NCI-H82 treated with DMSO at 0.1 percent for 48 hours (cell line): Measurements from ENCODE around the gene NPTX1.

Experiments used
- DNase-seq: peaks from one replicate; lab custom pipeline; 2025; ENCODE audit not compliant: unreplicated experiment; lab: John Stamatoyannopoulos, UW

The NPTX1 gene

DNA sequence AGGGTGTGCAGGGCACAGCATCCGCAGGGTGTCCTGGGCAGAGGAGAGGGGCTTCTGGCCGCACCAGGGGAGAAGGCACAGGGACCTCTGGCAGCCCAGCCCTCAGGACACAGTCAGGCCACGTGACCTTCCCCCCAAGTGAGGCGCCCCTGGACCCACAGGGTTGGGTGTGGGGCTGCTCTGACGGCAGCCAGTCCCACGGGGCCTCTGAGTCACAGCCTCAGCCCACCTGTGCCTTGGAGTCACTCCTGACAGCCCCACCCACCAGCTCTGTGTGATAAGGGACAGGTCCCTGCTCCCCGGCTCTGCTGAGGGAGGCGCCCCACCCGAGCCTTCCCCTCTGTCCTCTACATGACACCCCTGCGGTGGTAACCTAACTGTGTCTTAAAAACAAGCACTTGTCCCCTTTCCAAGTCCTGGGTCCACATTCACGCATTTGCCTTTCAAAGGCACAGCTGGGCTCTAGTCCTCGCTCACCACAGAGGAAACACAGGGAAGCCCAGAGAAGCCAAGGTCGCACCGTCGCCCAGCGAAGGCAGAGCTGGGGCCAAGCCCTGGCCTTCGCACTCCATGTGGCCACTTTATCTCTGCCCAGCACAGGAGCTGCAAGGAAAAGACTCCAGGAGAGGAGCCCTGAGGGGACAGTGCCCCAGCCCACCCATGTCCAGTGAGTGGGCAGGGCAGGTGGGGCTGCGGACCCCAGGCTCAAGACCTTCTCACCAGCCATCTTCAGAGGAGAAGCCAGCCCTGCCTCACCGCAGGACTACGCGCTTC, 5.1 kb upstream of the NPTX1 start:
- no peak for DNase-seq

DNA sequence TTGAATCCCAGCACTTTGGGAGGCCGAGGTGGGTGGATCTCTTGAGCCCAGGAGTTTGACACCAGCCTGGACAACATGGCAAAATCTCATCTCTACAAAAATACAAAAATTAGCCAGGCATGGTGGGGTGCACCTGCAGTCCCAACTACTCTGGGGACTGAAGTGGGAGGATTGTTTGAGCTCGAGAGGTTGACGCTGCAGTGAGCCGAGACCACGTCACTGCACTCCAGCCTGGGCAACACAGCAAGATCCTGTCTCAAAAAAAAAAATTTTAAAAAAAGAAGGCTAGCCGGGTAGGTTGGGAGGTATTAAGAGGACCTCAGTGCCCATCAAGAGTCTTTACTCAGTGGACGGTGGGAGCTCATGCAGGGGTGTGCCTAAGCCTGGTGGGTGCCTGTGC, 3.8 kb upstream of the NPTX1 start:
- no peak for DNase-seq

DNA sequence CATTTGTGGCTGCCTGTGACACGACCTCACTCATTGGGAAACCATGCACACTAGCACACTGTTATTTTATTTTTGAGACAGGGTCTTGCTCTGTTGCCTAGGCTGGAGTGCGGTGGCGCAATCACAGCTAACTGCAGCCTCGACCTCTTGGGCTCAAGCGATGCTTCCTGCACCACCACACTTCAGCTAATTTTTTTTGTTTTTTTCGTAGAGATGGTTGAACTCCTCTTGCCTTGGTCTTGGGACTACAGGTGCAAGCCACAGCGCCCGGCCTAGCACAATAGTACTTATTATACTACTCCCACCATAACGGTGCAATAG, 2.8 kb upstream of the NPTX1 start:
- DNase-seq, result no peak

DNA sequence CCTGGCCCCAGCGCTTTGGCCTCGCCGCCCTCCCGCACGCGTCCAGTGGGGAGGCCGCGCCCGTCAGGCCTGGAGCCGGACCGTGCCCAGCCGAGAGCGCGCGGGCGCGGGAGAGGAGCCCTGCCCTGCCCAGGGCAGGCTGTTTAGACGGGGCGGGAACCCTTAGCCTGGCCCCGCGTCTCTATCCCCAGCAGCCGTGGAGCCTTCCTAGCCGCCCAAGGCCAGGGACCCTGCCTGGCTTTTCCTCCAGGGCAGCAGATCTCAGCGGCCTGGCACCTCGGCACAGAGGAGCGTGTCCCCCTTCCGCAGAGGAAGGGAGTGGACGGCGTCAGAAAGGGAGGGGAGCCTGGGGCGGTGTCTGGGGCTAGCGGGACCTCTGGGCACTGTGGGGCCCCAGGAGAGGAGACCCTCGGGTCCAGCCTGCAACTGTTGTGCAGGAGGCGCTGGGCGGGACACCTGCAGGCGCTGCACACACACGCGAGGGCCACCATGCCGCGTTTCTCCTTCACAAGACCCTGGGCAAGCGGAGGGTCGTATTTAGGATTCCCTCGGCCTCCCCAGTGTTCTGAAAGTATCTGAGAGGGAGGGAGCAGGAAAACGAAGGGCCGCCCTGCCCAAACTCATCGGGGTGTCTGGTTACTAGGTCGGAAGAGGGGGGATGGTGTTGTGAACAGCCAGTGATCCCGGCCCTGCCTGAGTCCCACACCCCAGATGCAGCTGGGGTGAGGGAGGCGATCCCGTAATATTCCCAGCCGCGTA, 2.3 kb upstream of the NPTX1 start:
- DNase-seq, result no peak

DNA sequence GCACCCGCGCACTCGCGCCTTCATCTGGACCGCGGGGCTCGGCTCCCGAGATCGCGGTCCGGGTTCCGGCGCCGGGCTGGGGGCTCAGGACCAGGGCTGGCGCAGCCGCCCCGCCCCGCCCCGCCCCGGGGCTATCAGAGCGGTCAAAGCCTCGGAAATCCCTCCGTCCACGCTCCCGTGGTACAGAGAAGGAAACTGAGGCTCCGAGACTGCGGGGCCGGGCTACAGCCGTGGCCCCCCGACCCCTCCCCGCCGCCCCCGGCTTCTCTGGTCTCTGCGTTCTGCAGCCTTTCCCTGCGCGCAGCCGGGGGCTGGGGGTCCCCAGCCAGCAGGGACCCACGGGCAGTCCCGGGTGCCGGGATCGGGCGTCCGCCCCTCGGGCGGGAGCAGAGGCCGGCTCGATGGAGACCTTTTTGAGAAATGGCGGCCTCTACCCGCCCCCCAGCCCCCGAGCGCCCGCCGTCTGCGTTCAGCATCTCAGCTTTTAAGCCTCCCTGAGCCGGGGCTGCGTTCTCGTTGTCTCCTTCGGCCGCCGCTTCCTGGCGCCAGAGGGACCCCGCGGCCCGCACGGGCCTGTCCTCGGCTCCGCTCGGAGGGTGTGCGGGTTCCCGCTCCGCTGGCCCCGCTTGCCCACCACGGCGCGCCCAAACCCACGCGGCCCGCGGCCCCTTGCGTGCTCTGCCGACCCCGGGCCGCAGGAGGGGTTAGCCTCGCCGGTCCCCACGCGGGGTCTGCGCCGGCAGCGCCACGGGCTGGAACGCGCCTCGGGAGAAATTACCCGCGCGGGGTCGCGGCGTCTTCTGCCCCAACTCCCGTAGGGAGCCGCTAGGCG, 1.5 kb upstream of the NPTX1 start:
- DNase-seq, result peak; percentile 55

DNA sequence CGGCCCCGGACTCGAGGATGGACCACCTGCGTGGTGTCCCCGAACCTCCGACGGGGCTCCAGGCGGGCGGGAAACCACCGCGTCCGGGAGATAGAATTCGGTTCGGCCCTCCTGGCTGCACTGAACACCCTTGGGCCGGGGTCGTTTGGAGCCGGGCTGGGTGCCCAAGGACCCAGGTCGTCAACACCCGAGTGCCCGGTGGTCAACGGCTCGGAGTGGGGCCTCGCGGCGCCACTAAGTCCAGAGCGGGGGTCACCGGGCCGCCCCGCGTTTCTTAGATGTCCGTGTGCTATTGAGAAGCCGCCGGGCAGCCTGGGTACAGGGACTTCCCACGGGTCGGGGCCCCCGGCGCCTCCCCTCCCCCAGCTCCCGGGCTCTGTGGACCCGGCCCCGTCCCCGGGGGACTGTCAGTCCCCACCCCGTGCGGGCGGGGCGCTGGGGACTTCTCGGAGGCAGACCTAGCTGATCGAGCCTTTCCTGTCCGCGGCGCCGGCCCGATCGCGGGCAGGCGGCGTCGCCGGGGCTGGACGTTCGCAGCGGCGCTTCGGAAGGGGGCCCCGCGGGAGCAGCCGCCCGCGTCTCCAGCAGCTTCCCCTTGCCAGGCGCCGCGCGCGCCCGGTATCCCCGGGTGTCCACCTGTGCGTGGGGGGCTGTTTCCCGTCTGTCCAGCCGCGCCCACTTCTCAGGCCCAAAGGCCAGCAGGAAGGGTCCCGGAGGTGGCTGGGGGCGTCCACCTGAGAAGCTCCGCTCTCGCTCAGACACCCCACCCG, 655 bp upstream of the NPTX1 start:
- DNase-seq, result peak; percentile 72

DNA sequence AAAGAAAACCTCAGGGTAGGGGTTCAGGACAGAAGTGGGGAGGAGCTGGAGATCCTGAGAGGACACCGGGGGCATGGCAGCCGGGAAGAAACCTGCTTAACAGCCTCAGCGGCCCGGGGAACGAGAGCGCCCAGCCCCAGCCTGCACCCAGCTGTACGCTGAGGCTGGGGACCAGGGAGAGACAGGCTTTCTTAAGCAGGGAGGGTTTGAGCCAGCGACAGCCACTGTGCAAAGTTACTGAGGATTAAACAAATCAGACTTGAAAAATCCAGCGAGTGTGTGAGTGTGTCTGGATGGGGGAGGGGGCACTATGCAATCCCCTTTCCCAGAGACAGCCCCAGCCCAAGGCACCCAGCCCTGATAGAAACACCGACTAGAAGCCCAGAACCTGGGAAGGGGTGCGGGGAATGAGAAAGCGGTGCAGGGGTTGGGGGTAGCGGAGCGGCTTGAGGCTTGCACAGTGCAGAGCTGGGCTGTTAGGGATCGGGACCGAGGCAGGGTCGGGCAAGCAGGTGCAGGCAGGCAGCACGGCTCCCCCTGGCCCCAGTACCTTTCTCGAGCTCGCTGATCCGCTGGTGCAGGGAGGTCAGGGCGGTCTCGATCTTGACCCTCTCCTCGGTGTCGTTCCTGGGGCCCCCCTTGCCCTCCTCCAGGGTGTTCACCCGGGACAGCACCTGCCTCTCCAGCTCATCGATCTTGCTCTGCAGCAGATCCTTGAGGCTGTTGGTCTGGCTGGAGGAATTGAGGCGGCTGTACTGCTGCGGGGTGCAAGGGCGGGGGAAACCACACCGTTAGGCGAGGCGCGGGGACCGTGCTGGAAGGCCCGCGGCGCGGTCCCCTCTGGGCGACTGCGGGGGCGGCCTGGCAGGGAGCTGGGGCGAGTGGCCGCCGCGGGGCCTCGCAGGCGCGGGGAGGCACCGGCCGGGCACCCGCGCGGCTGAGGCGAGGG, 1.2 kb downstream of the NPTX1 start:
- no peak for DNase-seq

DNA sequence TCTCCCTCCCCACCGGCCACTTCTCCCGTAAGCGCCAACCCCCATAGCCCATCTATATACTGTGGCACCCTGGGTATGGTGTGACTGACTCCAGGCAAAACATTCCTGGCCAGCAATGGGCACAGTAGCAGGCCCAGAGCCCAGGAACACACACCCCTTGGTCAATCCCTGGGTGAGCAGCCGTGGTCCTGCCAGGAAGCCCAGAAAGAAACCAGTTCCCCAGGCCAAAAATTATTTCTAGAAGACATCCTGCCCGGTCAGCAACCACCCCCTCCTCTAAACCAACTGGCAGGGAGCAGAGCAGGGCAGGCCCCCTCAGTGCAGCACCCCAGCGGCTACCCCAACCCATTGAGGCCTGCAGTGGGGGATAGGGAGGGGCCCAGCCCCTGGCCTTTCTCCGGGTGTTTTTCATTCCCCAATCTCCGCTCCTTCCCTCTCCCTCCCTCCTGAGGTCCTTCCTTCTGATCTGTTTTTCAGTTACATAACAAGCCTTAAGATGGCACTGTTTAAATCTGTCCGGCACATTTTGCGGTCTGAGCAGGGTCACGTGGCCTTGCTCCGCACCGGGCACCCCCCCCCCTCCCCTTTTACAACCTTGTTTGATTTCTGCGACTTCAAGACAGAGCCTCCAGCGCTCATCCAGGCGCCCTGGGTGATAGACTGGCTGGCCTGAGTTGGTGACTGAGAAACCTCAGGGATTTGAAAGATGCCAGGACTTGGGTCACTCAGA, 2.0 kb downstream of the NPTX1 start:
- peak; percentile 35 for DNase-seq

DNA sequence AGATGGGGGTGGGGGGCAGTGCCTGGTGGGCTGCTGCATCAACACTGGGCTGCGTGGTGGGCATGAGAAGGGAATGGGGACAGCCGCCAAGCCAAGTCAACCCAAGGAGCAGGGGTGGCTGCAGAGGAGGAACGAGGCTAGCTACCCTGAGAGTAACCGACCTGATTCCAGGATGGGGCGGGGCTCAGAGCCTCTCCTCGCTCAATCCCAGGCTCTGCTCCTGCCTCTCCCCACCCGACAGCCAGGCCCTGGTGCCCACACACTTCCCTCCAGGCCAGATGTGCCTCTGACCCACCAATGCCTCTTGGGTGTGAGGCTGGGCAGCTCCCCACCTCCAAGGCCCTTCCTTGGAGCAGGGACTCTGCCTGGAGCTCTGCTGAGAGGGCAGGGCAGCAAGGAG, 2.7 kb downstream of the NPTX1 start:
- no peak for DNase-seq

DNA sequence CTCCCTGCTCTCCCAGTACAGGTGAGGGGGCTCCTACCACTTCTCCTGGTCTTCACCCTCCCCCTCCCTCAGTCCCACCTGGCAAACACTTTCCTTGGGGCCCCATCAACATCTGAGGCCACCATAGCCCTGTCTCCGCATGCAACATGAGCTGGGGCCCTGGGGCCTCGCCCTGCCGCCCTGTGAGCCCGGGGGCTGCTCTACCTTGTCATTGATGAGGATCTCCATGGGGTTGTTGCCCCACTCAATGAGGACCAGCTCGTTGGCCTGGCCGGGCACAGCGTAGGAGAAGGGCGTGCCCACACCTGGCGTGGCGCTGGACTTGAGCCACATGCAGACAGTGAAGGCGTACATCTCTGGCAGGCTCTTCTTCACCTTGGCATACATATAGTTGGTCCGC, 3.4 kb downstream of the NPTX1 start:
- DNase-seq, result no peak

DNA sequence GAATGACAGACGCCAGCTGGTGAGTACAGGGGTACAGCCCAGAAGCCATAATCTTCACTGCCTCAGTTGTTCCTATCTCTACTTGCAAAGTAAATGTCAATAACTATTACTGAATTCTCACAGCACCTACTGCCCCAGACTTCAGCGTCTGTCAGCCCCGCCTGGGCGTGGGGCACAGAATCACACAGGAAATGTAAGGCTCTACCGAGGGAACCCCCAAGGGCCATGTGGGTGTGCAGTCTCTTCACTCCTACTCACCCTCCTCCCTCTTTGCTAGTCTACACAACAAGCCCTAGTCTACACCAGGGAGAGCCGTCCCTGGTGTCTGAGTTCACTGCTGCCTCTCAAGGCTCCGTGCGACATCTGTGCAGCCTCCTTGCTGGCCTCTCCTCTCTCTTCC, 4.5 kb downstream of the NPTX1 start:
- no peak for DNase-seq

DNA sequence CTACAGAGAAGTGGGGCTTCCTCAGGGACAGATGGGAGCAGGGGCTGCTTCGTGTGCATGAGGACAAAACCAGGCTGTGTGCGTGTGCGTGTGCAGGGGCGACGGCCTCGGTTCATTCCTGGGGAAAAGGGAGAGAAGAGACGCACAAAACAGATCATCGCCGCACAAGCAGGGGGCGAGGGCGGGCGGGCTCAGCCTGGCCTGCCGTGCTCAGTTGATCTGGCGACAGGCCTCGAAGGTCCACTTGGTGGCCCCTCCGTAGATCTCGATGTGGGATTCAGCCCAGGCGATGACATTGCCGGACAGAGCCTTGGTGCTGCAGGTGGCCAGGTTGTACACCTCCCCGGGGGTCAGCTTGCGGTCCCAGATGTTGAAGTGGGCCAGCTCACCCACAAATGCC, 5.8 kb downstream of the NPTX1 start:
- no peak for DNase-seq

DNA sequence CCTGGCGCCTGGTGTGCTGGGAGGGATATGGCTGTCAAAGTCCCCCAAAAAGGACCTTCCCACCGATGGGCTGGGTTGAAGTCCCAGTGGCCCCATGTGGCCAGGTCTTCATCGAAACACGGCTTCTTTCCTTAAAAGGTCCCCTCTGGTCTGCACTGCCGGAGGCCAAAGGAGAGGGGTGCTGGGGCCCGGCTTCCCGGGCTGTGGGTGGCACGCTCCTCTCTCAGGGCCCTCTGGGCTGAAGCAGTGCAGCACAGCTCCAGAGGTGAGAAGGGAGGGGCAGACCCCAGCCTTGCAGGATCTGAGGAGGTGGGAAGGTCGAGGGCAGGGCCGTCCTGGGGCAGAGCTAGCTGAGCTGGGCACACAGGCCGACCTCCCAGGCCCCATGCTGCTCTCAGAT, 6.7 kb downstream of the NPTX1 start:
- DNase-seq, result no peak

DNA sequence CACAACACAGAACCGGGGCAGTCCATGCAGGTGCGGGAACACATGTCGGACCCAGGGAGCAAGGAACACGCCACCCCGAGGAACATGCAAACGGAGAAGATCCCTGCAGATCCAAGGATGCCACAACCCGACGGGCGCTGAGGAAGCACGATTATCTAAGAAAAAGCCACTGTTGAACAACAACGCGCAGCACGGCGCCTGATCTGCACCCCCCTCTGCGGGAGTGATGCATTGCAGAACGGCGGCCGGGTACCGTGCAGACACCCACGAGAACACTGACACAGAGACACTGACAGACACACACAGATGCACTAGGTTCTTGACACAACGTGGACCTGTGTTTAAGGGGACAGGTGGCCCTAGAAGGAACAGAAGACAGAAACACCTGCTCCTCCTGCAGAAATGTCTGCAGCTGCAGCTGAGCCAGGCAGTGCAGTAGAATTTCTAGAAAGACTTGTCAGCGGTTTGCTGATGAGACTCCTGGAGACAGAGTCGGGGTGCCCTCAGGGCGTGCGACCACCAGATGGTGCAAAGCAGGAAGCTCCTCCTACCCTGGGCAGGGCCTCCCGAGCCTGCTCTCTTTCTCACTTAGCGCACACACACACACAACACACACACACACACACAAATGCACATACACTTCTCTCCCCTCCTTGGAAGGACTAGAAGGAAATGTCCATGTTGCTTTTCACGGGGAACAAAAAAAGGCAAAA, 7.5 kb downstream of the NPTX1 start:
- no peak for DNase-seq

DNA sequence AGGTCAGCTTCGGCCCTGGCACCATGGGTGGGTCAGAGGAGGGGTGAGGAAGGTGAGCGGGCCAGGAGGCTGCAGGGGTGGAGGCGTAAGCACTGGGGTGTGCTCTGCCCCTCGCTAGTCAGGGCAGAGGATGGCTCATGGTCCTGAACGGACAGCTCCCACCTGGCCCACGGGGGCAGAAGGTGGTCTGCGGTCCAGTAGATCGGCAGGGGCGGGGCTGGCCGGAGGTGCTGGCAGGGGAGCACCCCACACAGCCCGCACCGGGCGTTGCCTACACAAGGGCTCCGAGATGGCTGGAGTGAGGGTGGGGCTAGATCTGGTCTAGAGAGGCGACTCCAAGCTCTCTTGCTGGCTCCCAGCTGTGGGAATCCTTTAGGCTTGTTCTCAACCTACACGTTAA, 8.2 kb downstream of the NPTX1 start:
- DNase-seq, result no peak

DNA sequence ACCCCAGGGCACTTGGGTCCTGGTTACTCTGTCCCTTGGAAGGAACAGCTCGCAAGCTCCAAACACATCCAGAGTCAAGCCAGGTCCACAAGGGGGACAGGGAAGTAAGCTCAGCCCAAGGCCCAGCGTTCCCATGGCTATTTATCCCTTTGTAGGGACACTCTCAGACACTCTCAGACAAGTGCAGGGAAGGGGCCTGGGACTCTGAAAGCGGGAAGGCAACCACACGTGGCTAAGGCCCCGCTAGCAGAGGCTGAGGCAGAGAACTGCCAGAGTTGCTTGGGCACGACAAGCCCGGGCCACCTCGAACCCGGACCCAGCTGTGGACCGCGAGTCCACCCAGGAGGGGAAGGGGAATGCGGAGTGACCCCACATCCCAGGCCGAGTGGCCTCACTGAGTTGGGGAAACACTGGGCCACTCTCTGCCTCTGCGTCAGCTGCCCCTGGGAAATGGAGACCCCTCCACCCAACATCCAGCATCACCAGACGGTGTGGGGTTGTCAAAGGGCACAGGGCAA, 10.2 kb downstream of the NPTX1 start:
- no peak for DNase-seq

DNA sequence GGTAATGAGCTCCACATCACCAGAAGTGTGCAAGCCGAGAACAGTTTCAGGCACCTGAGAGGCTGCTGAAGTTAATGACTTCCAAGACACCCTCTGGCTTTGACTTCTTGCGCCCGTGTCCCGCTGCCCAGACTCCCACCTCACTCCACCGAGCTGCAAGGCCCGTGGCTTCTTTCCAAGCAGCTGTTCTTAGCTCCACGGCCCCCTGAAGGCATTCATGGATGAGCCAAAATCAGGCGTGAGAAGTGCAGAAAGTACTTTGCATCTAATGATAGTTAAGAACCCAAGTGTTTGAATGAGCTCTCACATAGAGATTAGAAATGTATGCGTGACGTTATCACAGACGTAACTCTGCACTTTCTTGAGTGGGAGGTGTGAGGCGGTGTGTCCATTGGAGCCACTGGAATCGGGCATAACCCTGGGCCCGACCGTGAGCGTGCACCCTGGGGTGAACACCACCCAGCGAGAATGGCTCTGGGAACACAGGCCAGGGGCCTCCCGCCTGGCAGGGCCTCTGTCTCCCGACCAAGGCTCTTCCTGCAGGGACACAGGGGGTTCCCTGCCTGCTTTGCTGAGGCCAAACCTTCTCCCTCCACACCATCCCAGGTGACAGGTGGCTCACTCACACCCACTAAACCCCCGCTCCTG, 11.0 kb downstream of the NPTX1 start:
- no peak for DNase-seq

DNA sequence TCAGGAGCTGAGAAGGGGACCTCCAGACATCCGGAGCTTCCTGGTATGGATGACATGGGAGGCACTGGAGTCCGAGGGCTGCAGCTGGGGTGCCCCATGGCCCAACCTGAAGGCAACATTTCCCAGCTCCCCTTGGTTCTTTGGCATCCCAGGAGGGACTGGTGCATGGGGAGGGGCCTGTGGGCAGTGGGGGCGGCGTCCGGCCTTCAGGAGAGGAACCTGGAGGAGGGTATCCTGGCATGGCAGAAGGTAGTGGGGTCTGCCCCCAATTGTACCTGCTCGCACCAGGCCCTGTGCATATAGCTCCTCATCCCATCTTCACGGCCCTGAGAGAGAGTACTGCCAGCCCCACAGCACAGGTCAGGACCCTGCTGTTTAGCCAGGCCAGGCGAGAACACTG, 11.9 kb downstream of the NPTX1 start:
- DNase-seq, result no peak
